ENCODE results near the gene HUWE1. TPM values are rescaled to one million over a fixed set of nuclear protein-coding genes. Genes with fewer than 3 reads are reported as not detected.

Gene HUWE1
- total and polyA plus RNA-seq, 2 of the 13 experiments (the other 11 are each of a cell fraction or from before 2014, with no cell fraction given), result 63.2 to 68.1 TPM

- no peak for TF ChIP-seq ZNF142 (CRISPR knock-in tag; IDR thresholded peaks at IDR 0.05)
Measured at GRCh38 chrX:53595266-53595810, 91.2 kb downstream of the HUWE1 start (continued).

DNA sequence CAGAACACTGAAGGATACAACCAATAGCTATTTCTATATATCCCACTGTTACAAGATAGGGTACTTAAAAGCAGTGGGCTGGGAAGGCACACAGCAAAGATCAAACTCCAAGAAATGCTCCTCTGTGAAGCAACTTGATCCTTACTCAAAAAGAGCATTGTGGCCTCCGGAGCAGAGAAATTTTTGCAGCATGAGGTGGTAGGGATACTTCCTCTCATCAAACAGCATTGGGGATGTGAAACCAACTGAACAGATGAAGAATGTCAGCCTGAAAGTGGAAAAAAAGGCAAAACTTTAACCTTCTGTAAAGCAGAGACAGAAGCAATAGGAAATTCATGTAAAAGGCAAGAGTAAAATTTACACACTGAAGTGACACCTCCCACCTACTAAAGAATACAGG lies 92.2 kb downstream of the HUWE1 start:
- H3K27me3 ChIP-seq (ENCODE audit: control insufficient read depth in 1 of 2, insufficient read depth in 2 of 2, low read length in 2 of 2), result no peaks in the 10 kb centered on the region
- H4K20me1 ChIP-seq (ENCODE audit: insufficient read depth, low read length), result no peaks in the 10 kb centered on the region
- in situ Hi-C loops (cut with HindIII; ENCODE audit: extremely low pct_ligation_motif_present, low pct_unique_long_range_greater_than_20kb), result loop anchor here (5.0 kb wide), 1 partner anchor 33 kb away; no protein-coding TSS in a partner anchor
- no peak overlapping the region for H3K27ac ChIP-seq (ENCODE audit: extremely low read length, insufficient read depth, low read length)
- no TSS peak for BruUV-seq (replicated peaks)
- ChIA-PET POLR2A (no interaction called here), CTCF (ENCODE audit: low intra/inter-chr PET ratio, low total read pairs) (no interaction called here)
- H3K9ac ChIP-seq (ENCODE audit: insufficient read depth, low read depth, low read length), result no peak overlapping the region
- DNase-seq (ENCODE audit: low spot score) (peak; percentile 16), FAIRE-seq (peak; percentile 8), ATAC-seq (no peak)
- H3K9me3 ChIP-seq (ENCODE audit: low read length), result no peaks in the 10 kb centered on the region
- no peaks in the 10 kb centered on the region for H3K4me1 ChIP-seq (ENCODE audit: insufficient read depth, low read length)
- TF ChIP-seq ZNF510 (CRISPR knock-in tag; IDR thresholded peaks at IDR 0.05; ENCODE audit: low read depth), result no peak
- TF ChIP-seq ZNF12 (CRISPR knock-in tag; IDR thresholded peaks at IDR 0.05), result 0 out of 2 replicates have a peak, but pooled peaks have one; percentile 22
- no peak overlapping the region for H3K4me2 ChIP-seq (ENCODE audit: low read depth, low read length)
- no peaks in the 10 kb centered on the region for H3K79me2 ChIP-seq (ENCODE audit: insufficient read depth, low read length)
- H2AFZ ChIP-seq (ENCODE audit: low read length), result no peak overlapping the region
- intact Hi-C loops (cut with micrococcal nuclease; ENCODE audit: unreplicated experiment), result no loop called here
- 70% methylated on average over 1 of the region's 1 CpG for WGBS (ENCODE audit: low lambda C conversion rate)
- no peak overlapping the region for H3K4me3 ChIP-seq (replicated peaks in 1 of 3; ENCODE audit: insufficient read depth in 1 of 3, low read depth in 2 of 3, low read length in 3 of 3)
- H3K36me3 ChIP-seq (replicated peaks in 1 of 2; ENCODE audit: control insufficient read depth in 1 of 2, insufficient read depth in 2 of 2, low read length in 2 of 2), result peaks cover 7 to 58% of the 10 kb centered on the region in 2 experiments
